Hematopoietic multipotent progenitor cell (in vitro differentiated cells): ENCODE measurements around the gene AHSA1. TPM values are rescaled to one million over a fixed set of nuclear protein-coding genes. Genes with fewer than 3 reads are reported as not detected.
"Not testable (repeated sequence)": the region's sequence is repeated elsewhere in the genome, so short reads cannot be mapped to it uniquely, and the experiment has no call there.

ENCODE experiments used
- DNase-seq, 3 donors: peaks; one replicate each; pipeline ENCODE4 v3.0.0-alpha.2; 2011 to 2015; ENCODE audit warnings: low read depth in 2 of 3, low spot score in 2 of 3
- total RNA-seq: library from RNA; depleted of rRNA; stranded (reverse); fragments of >200 nt; gene quantifications from one replicate; pipeline ENCODE4 v1.2.3, GENCODE V29; 2012

Gene AHSA1
- 61.9 TPM for total RNA-seq

DNA sequence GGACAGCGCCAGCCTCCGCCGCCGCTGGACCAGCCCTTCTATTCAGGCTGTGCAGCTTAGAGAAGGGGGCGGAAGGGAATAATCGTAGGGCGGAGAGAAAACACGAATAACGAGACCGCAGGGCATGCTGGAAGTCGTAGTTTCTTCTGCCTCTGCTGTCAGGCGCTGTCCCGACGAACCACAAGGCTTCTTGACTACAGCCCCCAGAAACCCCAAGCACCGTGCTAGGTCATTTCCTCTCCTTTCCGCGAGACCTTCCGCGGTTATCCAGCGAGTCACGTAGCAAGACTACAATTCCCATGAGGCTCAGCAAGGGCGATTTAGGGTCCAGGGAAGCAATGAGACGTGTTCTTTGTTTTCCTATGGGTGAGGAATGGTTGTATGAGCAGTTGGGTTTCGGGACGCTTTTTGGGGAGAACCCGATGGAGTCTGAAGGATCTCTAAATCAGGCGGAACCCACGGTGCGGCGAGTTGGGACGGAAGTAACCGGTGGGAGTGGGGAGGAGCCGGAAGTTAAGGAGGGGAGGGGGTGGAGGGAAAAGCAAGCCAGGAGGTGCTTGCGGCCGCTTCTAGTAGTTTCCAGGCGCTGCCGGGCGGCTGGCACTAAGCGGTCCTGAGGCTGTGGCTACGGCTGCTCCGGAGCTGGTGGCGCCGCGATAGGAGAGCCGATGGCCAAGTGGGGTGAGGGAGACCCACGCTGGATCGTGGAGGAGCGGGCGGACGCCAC lies at the start of gene AHSA1, which contains the start of gene VIPAS39:
AHSA1 (plus strand) TSS at position 572 of the 727 bp plus-strand sequence; CDS start at position 669, 97 bp downstream.
VIPAS39 (minus strand) TSS at position 80 of the 727 bp plus-strand sequence. CDS start 3,499 bp downstream, outside the sequence.
- DNase-seq = peak; percentile 87 to 99 (median 99)

DNA sequence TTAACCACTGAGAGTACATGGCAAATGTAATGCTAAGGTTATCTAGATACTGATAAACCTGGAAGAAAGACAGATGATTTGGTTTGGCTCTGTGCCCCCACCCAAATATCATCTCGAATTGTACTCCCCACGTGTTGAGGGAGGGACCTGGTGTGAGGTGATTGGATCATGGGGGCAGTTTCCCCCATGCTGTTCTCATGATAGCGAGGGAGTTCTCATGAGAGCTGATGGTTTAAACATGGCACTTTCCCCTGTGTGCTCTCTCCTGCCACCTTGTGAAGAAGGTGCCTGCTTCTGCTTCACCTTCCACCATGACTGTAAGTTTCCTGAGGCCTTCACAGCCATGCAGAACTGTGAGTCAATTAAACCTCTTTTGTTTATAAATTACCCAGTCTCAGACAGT lies 48.8 kb upstream of the AHSA1 start:
- peak in 2 of 3 donors; percentile 31 to 52 for DNase-seq

DNA sequence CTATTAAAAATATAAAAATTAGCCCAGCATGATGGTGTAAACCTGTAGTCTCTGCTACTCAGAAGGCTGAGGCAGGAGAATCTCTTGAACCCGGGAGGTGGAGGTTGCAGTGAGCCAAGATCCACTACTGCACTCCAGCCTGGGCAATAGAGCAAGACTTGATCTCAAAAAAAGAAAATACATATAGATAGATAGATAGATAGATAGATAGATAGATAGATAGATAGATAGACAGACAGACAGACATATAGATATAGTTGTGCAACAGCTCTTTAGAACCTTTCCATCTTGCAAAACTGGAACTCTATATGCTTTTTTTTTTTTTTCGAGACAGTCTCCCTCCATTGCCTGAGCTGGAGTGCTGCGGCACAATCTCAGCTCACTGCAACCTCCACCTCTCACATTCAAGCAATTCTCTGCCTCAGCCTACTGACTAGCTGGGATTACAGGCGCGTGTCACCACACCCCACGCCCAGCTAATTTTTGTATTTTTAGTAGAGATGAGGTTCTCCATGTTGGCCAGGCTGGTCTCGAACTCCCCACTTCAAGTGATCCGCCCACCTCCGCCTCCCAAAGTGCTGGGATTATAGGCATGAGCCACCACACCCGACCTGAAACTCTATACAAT lies 42.4 kb upstream of the AHSA1 start:
- not testable (repeated sequence) for DNase-seq

DNA sequence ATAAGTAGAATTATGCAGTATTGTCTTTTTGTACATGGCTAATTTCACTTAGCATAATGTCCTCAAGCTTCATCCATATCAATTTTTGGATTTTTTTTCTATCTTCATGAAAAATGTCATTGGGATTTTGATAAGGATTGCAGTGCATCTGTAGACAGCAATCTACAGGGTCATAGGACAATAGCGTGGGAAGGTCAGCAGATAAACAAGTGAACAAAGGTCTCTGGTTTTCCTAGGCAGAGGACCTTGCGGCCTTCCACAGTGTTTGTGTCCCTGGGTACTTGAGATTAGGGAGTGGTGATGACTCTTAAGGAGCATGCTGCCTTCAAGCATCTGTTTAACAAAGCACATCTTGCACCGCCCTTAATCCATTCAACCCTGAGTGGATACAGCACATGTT lies 41.8 kb upstream of the AHSA1 start:
- DNase-seq = not testable (repeated sequence)

DNA sequence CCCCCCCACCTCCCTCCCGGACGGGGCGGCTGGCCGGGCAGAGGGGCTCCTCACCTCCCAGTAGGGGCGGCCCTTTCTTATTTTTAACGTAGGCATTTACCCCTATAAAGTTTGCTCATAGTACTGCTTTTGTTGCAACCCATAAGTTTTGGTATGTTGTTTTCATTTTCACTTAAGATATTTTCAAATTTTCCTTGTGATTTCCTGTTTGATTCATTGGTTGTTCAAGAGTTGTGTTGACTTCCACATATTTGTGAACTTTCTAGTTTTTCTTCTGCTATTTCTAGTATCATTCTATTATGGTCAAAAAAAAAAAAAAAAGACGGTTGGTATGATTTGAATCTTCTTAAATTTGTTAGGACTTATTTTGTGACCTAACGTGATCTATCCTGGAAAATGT lies 41.1 kb upstream of the AHSA1 start:
- no peak for DNase-seq

DNA sequence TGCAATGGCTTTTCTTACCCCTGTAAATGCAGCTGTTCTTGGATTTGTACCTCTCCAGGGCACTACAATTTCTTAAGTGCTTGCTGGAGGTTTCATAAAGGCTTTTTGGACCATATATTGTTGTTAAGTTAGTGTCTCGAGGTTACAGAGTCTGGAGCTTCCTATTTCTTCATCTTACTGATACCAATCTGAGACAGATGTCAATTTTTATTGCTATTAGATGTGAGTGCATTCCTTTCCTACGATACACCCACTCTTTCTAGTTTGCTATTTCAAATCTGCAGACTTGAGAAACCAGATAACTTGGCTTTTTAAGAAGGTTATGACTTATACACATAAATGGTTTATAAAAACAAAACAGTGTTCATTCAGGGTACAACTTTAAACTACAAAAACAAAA lies 36.7 kb upstream of the AHSA1 start:
- no peak for DNase-seq

DNA sequence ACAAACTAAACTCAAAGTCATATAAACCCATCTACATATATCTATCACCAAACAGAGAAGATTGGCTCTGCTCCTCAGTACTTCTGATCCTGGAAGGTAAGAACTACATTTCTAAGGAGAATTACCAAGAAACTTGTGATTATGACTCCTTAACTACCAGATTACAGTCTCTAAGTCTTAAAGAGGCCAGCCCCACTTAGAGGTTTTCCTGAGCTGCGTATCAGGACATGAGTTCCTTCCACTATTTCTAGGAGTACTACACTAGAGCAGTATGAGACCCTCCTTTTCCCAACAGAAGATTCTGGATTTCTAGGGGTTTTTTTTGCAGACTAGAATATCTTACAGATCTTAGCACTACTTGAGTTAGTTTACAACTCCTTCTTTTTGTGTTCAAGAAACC lies 34.5 kb upstream of the AHSA1 start, which contains the start of gene NOXRED1:
NOXRED1 (minus strand) TSS at position 101 of the 400 bp plus-strand sequence. CDS start 634 bp downstream, outside the sequence.
- no peak for DNase-seq

DNA sequence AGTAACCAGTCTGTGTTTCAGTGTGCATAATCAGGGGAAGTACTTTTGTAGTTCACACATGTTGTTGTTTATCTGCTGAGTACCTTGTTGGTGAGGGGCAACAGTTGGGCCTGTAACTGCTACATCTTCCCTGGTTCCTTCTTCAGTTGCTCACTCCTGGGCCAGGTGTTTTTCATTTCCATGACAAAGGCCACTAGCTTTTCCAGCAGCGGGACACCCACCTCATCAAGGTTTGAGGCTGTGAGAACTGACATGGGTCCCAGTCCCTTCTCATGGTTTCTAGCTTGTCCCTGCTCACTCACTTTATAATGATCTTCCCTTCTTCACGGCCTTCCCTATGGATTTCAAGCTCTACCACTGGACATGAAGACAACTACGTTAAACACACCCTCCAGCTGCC lies 33.0 kb upstream of the AHSA1 start:
- DNase-seq = no peak

DNA sequence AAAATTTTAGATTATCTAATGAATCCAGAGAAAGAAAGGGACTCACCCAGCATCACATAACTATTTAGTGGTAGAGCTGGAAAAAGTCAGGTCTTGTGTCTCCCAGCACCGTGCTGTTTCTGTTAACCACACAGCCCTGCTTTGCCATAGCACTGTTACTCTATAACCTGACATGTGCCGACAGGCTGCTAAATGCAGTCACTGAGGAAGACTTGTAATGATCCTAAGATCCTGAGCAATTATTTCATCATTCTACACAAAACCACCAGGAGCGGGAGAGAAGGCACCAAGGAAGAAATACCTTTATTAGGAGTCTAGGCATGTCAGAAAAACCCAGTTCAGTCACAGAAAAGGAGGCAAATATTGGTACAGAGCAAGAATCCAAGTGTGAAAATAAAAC lies 31.5 kb upstream of the AHSA1 start:
- no peak for DNase-seq

DNA sequence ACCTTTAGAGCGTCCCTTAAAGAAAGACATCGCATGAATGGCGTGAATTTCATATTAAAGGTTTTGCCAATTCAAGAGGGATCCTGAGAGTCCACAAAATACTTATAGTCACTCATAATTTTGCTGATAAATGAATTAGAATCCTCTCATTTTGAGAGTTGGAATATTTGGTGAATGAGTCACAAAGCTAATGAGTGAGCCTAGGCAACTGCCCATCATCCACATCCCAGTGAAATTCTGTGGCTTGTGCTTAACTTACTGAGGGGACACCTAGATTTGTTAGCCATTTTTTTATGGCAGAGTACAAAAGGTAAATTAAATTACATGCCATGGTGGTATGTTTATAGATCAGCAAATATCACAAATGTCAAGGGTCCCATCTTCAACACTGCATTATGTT lies 21.9 kb upstream of the AHSA1 start:
- no peak for DNase-seq

DNA sequence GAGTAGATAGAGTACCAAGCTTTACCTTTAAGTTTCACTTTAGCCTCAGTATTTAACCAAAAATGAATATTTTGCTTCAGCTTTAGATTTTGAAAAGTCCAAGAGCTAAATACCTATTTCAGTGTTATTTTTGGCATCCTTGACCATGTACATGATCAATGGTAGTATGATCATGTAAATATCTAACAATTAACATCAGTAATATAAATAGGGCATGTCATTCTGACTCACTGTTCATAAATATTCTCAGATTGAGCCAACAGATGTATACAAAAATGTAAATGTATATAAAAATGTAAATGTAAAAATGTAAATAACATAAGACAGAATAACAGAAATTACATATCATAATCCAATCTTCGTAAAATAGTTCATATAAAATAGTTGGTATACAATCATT lies 19.3 kb upstream of the AHSA1 start:
- DNase-seq = no peak

DNA sequence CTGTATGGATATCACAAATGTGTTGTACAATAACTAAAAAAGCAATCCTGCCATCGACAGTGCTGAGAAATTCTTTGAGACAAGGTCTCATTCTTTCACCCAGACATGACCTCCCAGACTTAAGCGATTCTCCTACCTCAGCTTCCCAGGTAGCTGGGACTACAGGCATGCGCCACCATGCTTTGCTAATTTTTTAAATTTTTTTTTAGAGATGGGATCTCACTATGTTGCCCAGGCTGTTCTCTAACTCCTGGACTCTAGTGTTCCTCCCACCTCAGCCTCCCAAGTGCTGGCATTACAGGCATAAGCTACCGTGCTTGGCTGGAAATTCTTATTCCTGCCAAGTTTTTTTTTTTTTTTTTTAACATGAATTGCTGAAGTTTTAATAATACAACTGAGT lies 18.0 kb upstream of the AHSA1 start:
- DNase-seq = no peak

DNA sequence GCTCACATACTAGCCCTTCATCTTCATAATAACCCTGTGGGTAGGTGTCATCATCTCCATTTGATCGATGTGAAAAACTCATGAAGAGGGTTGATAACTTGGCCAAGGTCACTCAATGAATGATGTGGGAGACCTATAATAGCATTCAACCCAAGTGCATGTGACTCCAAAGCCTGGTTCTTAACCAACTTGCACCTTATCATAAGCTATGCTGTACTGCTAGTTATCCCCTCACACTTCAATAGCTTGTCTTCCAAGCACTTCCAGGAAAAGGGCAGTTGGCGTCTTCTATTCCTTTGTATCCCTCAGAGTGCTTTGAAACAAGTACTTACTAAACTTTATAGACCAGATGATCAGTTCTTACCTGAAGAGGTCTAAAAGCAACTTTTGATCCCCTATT lies 15.7 kb upstream of the AHSA1 start:
- DNase-seq = no peak

DNA sequence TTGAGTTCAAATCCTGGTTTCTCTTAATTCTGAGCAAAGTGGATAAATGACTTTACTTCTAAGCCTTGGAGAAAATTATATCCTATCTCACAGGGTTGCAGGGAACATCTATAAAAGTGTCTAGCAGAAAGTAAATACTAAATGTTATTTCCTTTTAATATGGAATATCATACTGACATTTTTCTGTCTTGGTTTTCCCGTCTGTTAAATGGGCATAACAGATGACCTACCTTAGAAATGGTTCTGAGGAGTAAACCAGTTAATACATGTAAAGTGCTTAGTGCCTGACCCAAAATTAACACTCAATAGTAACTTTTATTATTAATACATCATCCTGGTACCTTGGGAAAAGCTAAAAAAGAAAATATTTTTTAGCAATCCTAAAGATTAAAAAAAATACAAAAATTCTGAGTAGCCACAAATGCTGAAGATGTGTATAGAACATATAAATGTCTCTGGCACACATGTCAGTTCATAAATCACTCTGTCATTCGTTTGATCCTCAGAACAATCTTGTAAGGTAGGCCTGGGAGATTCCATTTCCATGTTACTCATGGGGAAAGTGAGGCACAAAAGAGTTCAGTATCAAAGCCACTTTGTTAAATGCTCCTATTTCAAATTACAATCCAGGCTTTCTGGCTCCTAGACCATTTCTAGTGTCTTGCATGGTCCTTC lies 1.8 kb upstream of the AHSA1 start:
- DNase-seq = no peak

DNA sequence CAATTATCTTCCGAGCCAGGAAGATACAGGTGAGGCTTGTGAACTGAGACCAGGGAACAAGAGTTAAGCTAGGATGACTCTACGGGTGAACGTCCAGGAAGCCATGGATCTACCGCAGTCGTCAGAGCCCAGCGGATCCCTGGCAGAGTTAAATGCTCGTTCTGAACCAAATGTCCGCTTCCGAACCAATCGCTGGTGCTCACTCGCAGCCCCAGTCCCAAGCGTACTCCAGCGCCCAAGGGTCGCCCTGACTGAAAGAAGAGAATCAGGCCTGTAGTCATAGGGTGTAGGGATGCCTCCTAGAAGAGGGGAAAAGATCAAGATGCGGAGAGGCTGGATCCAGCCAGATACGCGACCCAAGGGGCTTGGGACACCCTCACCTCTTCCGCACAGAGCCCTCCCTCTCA lies 775 bp upstream of the AHSA1 start:
- DNase-seq = no peak

DNA sequence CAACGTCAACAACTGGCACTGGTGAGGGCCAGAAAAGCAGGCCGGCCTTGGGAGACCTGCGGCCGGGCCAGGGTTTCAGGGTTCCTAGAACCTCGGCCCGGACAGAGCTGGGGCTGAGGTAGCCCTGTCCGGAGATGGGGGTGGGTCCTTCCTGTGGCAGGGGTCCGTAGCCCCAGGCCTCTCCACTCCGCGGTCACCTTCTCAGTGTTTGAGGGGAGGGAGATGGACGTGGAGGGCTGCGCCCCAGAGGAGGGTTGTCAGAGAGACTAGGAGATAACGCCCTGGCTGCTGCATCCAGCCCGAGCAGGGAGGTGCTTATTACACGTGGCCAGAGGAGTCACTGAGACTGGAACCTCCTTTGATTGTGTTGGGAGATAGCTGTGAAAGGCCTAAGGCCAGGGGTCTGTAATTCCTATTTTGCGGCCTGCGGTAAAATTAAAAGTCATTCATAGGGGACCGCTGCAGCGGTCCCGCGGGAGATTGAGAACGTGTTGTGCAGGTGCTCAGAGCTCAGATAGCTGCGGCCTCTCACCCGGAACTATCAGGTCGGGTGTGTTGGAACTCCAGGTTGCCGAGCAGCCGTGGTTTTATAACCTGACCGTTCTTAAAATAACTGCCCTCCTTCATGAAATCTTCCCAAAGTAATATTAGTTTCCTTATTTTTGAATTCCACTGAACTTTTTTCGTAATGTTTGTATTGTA lies 507 bp downstream of the AHSA1 start:
- DNase-seq = peak in 2 of 3 donors; percentile 39 to 47

DNA sequence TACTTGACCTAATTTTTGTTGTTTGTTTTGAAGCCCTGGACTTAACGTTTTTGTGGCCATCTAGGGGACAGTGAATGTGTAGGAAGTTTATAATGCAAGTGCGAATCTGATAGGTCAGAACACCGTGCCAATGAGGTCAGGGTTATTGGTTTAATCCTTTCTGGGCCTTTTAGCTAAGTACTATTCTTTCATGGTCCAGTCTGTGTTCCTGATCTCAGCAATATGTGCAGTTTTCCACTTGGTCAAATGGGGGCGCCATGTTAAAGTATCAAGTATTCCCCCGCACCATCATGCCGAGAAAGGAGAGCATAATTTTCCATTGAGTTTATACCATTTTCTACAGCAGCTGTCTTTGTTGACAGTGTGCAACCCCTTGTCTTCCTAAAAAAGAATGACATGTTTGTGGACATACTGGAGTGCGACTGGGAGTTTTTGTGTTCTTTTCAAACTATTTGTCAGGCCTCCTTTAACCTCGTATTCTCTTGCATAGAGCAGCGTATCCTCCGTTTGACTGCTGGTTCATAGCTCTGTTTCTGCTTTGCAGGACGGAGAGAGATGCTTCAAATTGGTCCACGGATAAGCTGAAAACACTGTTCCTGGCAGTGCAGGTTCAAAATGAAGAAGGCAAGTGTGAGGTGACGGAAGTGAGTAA lies 1.3 kb downstream of the AHSA1 start:
- DNase-seq = peak in 2 of 3 donors; percentile 75 to 89

DNA sequence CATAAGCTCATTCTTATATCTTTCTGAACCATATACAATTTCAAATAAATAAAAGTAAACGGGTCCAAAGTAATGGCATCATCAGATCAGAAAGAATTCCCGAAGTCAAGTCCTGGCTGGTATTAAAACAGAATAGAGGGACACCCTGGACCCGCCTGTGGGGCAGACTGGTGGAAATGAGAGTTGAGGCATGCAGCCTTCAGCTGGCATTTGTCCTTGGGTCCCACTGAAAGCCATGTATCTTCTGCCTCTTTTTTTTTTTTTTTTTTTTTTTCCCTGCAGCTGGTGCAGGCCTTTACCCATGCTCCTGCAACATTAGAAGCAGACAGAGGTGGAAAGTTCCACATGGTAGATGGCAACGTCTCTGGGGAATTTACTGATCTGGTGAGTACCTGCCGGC lies 9.9 kb downstream of the AHSA1 start:
- DNase-seq = no peak

DNA sequence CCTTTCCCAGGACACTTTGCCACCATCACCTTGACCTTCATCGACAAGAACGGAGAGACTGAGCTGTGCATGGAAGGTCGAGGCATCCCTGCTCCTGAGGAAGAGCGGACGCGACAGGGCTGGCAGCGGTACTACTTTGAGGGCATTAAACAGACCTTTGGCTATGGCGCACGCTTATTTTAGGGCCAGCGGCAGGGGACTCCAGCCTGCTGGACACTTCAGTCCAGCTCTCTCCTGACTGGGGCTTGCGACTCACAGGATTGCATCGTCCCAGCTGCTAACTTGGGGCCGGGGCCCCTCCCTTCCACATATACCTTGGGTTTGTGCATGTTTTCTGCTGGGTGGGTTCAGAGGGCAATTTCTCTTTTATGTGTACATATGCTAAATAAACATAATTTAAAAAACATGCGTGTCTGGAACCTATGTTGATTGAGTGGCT lies 11.2 kb downstream of the AHSA1 start:
- DNase-seq = no peak

DNA sequence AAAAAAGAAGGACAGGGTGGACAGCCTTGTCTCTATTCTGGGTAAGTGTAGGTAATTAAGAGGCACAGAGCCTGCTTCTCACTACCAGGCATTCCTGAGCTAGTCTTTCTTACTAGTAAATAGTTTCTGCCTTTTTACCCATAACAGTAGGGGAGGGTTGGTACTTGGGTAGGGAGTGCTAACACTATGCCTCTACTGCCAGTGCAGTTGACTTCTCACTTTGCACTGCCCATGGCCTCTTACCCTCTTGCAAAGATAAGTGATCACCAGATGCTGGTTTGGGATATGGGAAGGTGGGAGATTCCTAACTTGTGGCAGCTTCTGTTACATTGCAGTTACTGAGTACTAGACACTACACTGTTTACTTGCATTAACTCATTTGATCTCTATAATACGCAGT lies 11.6 kb downstream of the AHSA1 start:
- DNase-seq = no peak
